HepG2 (cell line): ENCODE results near the gene MACROD2. TPM values are rescaled to one million over a fixed set of nuclear protein-coding genes. Genes with fewer than 3 reads are reported as not detected.

ENCODE experiments used
- ATAC-seq: fragments of 200-7000 bp; cut with Tn5 transposase; 3 replicates; pipeline ENCODE4 v1.9.1; 2020; ENCODE audit warnings: mild to moderate bottlenecking, moderate library complexity
- BruUV-seq: library from RNA; stranded (reverse); fragments of 400-500 nt; replicated peaks from 2 replicates; lab custom pipeline; 2021; lab: Mats Ljungman, UMichigan
- CTCF ChIA-PET: fragments of 300-600 bp; formaldehyde crosslinking; extraction: SDS; loops from one replicate; lab custom pipeline; 2021; ENCODE audit warnings: low total read pairs, inconsistent platforms, low intra/inter-chr PET ratio; lab: Yijun Ruan, JAX
- POLR2A ChIA-PET: fragments of 350-600 bp; sonication (Branson Sonifier 250); formaldehyde crosslinking; loops from one replicate; lab custom pipeline; 2020; ENCODE audit warnings: antibody characterized with exemption, inconsistent platforms; lab: Yijun Ruan, JAX
- DNase-seq: peaks from one replicate; pipeline ENCODE4 v3.0.0-alpha.2; 2015; ENCODE audit warnings: low spot score
- FAIRE-seq: peaks from 3 replicates; lab custom pipeline; 2011; peaks lifted over from hg19 to GRCh38; lab: Jason Lieb, UNC
- H2AFZ ChIP-seq: one replicate; pipeline ENCODE4 v1.6.1; 2011; ENCODE audit warnings: low read length, inconsistent platforms
- H3K27ac ChIP-seq: fragments of 300-600 bp; 3 replicates; pipeline ENCODE4 v1.8.0; 2011; ENCODE audit warnings: mixed run types, mild to moderate bottlenecking, mixed read lengths, low read length, inconsistent platforms; ENCODE audit not compliant: insufficient read depth; ENCODE audit errors: extremely low read length
- H3K27me3 ChIP-seq, 2 experiments: fragments of 200-600 bp in 1 of 2; 2 replicates in 1 of 2; 3 replicates in 1 of 2; pipeline versions ENCODE4 v1.6.0 to v1.8.0; 2011; ENCODE audit warnings: low read length in 2 of 2, mild to moderate bottlenecking in 2 of 2, moderate library complexity in 2 of 2, inconsistent platforms in 1 of 2; ENCODE audit not compliant: insufficient read depth in 2 of 2, control insufficient read depth in 1 of 2
- H3K36me3 ChIP-seq, 2 experiments: fragments of 200-600 bp in 1 of 2; replicated peaks in 1 of 2; 2 replicates in 1 of 2; 3 replicates in 1 of 2; pipeline versions ENCODE4 v1.5.1 to v1.8.0; 2011; ENCODE audit warnings: low read length in 2 of 2, inconsistent platforms in 1 of 2; ENCODE audit not compliant: insufficient read depth in 2 of 2, control insufficient read depth in 1 of 2
- H3K4me1 ChIP-seq: 2 replicates; pipeline ENCODE4 v1.5.1; 2012; ENCODE audit warnings: low read length, inconsistent platforms; ENCODE audit not compliant: insufficient read depth
- H3K4me2 ChIP-seq: 2 replicates; pipeline ENCODE4 v1.6.0; 2011; ENCODE audit warnings: low read depth, low read length, inconsistent platforms
- H3K4me3 ChIP-seq, 3 experiments: fragments of 200-600 bp in 1 of 3; sonication (generic), shearing (Covaris generic) in 1 of 3; replicated peaks in 1 of 3; 2 replicates each; pipeline ENCODE4 v1.5.1; 2011 to 2016; ENCODE audit warnings: low read length in 3 of 3, inconsistent platforms in 2 of 3, low read depth in 2 of 3, mild to moderate bottlenecking in 2 of 3, control low read depth in 1 of 3, mixed read lengths in 1 of 3; ENCODE audit not compliant: insufficient read depth in 1 of 3
- H3K79me2 ChIP-seq: one replicate; pipeline ENCODE4 v1.6.1; 2011; ENCODE audit warnings: low read length, inconsistent platforms; ENCODE audit not compliant: insufficient read depth
- H3K9ac ChIP-seq: 2 replicates; pipeline ENCODE4 v1.6.0; 2011; ENCODE audit warnings: mild to moderate bottlenecking, low read depth, low read length, inconsistent platforms; ENCODE audit not compliant: insufficient read depth
- H3K9me3 ChIP-seq: 2 replicates; pipeline ENCODE4 v1.5.1; 2012; ENCODE audit warnings: mild to moderate bottlenecking, low read length
- H4K20me1 ChIP-seq: 2 replicates; pipeline ENCODE4 v1.6.0; 2011; ENCODE audit warnings: inconsistent platforms, mild to moderate bottlenecking, low read length, moderate library complexity; ENCODE audit not compliant: insufficient read depth
- HMGA1 ChIP-seq: sonication (generic); formaldehyde crosslinking; conservative IDR thresholded peaks from 2 replicates; pipeline ENCODE4 v1.4.0; 2020; ENCODE audit warnings: missing genetic modification reagents
- MED1 ChIP-seq: sonication (generic); formaldehyde crosslinking; IDR thresholded peaks from 2 replicates; pipeline ENCODE4 v1.4.0; 2020; ENCODE audit warnings: missing genetic modification reagents
- NFKB2 ChIP-seq: sonication (generic); formaldehyde crosslinking; IDR thresholded peaks from 2 replicates; pipeline ENCODE4 v1.4.0; 2020; ENCODE audit warnings: missing genetic modification reagents, borderline replicate concordance
- SNAI1 ChIP-seq: sonication (generic); formaldehyde crosslinking; IDR thresholded peaks from 2 replicates; pipeline ENCODE4 v1.5.0; 2020; ENCODE audit warnings: mild to moderate bottlenecking, missing genetic modification reagents, borderline replicate concordance
- SRSF4 ChIP-seq: fragments of 200-400 bp; formaldehyde crosslinking; IDR thresholded peaks from one replicate; pipeline ENCODE4 v1.6.1; 2018; ENCODE audit warnings: mild to moderate bottlenecking, low read depth, low read length, moderate library complexity; ENCODE audit not compliant: poor library complexity, severe bottlenecking
- ZNF484 ChIP-seq: sonication (generic); formaldehyde crosslinking; IDR thresholded peaks from 2 replicates; pipeline ENCODE4 v1.5.1; 2020; ENCODE audit warnings: mild to moderate bottlenecking, low read depth, missing genetic modification reagents, borderline replicate concordance
- WGBS: methylation state at CpG from one replicate; pipeline ENCODE4 v1.1.6; 2017; ENCODE audit warnings: low lambda C conversion rate; 5-methylcytosine and 5-hydroxymethylcytosine counted together
- in situ Hi-C: cut with HindIII; loops from 2 replicates; pipeline ENCODE4 v1.10.0; 2017; ENCODE audit warnings: low pct_unique_long_range_greater_than_20kb; ENCODE audit not compliant: extremely low pct_ligation_motif_present
- intact Hi-C: fragments of 100-400 bp; cut with micrococcal nuclease; formaldehyde crosslinking; loops from one replicate; pipeline ENCODE4 v1.10.0; 2022; ENCODE audit not compliant: unreplicated experiment
- polyA plus RNA-seq, 8 experiments: library from polyadenylated mRNA; depleted of rRNA in 3 of 8; stranded (reverse) in 7 of 8; unstranded in 1 of 8; fragments of >200 nt; fragmentation: Illumina TruSeq in 4 of 8; extraction: Trizol in 4 of 8; gene quantifications; 2 replicates each; pipeline versions ENCODE4 v1.2.1 to v1.2.3, GENCODE V29; 2011 to 2016; ENCODE audit warnings: low read depth in 4 of 8, missing spikeins in 1 of 8, mixed read lengths in 1 of 8; ENCODE audit not compliant: insufficient read depth in 1 of 8
- total RNA-seq, 5 experiments: library from RNA; depleted of rRNA; stranded (reverse); fragments of >200 nt; fragmentation: Illumina TruSeq; extraction: Trizol; gene quantifications; 2 replicates each; pipeline ENCODE4 v1.2.3, GENCODE V29; 2016; ENCODE audit warnings: low read depth in 1 of 5
- TF ChIP-seq, protein P1 (sequence below): sonication (generic); formaldehyde crosslinking; IDR thresholded peaks from 2 replicates; pipeline ENCODE4 v1.4.0; 2020; ENCODE audit warnings: missing genetic modification reagents, borderline replicate concordance

Gene MACROD2
- total and polyA plus RNA-seq, 2 of the 13 experiments (the other 11 are each of a cell fraction or from before 2014, with no cell fraction given), result 0.13 to 0.51 TPM

DNA sequence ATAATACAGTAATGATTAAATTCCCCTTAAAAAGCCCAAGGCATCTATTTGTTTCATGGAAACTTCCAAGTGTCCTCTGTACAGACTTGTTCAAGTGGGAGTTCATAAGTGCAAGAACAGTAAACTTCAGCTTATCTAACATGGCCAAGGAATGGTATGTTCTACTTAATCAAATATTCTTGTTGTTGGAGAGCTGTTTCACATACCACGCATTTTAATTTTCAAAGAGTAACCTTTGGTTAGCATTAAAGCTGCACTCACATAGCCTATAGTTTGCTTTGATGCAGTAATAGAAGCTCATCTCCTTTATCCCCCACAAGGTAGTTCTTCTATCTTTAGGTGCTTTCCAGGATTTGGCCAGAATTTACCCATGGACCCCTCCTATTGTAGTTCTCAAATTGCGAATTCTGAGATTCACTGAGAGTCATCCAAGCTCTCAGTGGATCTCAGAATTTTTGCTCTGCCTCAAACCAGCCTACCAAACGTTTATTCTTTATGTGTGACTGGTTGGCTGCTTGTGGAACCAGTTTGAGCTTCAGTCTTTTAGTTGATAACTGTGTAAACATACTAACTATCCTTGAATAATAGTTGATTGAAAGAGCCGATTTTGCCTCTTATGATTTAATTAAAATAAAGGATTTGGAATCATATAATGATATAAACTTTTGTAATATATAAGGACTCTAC is 1010.1 kb downstream of the MACROD2 start (continued):
- no peak for TF ChIP-seq SNAI1 (CRISPR knock-in tag)
- TF ChIP-seq MED1, result peak; percentile 43; the same call in 1 of the 2 replicates

- Histone ChIP-seq H3K27ac (no peak overlapping the region), H3K36me3 (no peaks in the 10 kb centered on the region), H3K27me3 (no peaks in the 10 kb centered on the region), H3K9ac (no peak overlapping the region), H3K4me2 (no peak overlapping the region)
- DNase-seq (no peak), FAIRE-seq (no peak)
- in situ Hi-C loops, result no loop called here
- BruUV-seq, result no TSS peak
- POLR2A ChIA-PET, result interaction anchor here (1.3 kb wide), 1 partner anchor 27 kb away, joined by 3 read pairs; no protein-coding TSS in a partner anchor
- TF ChIP-seq ZNF484 (no peak), NFKB2 (CRISPR knock-in tag) (no peak), SRSF4 (no peak), HMGA1 (CRISPR knock-in tag) (no peak)
- TF ChIP-seq, protein P1, sequence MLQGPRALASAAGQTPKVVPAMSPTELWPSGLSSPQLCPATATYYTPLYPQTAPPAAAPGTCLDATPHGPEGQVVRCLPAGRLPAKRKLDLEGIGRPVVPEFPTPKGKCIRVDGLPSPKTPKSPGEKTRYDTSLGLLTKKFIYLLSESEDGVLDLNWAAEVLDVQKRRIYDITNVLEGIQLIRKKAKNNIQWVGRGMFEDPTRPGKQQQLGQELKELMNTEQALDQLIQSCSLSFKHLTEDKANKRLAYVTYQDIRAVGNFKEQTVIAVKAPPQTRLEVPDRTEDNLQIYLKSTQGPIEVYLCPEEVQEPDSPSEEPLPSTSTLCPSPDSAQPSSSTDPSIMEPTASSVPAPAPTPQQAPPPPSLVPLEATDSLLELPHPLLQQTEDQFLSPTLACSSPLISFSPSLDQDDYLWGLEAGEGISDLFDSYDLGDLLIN (CRISPR knock-in tag), result no peak
- TF ChIP-seq, all 625 proteins: peak for 0
- H3K9me3 ChIP-seq, result no peaks in the 10 kb centered on the region; the same call in 1 of the 2 replicates
- H3K4me1 ChIP-seq, result peaks cover 12% of the 10 kb centered on the region
- WGBS, result 71% methylated on average over 4 of the region's 4 CpGs
- intact Hi-C loops, result no loop called here
- H3K4me3 ChIP-seq, result no peak overlapping the region
- no peak overlapping the region for H2AFZ ChIP-seq
- H4K20me1 ChIP-seq, result no peaks in the 10 kb centered on the region
- no peak for ATAC-seq
- H3K79me2 ChIP-seq, result no peaks in the 10 kb centered on the region
- CTCF ChIA-PET, result no interaction called here
Observed at GRCh38 chr20:15011631-15012030, 1016.3 kb downstream of the MACROD2 start.
